HG02852 (cell line): ENCODE data around the gene EP400.
"Not testable (repeated sequence)": the region's sequence is repeated elsewhere in the genome, so short reads cannot be mapped to it uniquely, and the experiment has no call there.

Source experiments
- ATAC-seq: cut with Tn5 transposase; IDR thresholded peaks from one replicate; pipeline ENCODE4 v1.9.1; 2021; ENCODE audit warnings: mild to moderate bottlenecking, moderate library complexity; ENCODE audit not compliant: unreplicated experiment

Gene EP400

GRCh38 chr12:132040906-132041606 is 91.3 kb downstream of the EP400 start:
- ATAC-seq = no peak

GRCh38 chr12:132043216-132043615 is 93.5 kb downstream of the EP400 start:
- no peak for ATAC-seq

DNA sequence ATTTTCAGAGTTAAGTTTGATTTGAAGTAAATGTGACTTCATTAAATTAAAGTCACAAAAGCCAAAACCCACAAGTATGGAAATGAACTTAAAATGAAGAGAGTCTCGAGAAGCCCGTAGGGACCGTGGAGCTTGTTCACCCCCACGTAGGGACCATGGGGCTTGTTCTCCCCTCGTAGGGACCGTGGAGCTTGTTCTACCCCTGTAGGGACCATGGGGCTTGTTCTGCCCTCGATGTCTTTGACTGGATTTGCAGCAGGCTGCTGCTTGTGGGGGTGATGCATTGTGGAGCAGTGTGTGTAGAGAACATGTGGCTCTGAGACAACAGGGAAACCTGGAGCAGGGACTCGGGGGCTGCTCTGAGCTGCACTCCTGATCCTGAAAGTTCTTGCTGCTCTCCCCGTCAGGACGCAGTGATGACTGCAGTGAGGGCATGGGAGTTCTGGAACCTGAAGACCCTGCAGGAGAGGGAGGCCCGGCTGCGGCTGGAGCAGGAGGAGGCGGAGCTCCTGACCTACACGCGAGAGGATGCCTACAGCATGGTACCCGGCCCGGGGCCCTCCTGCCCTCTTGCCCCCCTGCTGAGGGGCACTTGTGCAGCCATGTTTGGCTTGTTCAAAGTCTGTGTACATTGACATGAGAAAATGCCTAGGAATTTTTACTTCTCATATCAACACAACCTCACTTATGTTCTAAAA is 94.2 kb downstream of the EP400 start:
- no peak for ATAC-seq

DNA sequence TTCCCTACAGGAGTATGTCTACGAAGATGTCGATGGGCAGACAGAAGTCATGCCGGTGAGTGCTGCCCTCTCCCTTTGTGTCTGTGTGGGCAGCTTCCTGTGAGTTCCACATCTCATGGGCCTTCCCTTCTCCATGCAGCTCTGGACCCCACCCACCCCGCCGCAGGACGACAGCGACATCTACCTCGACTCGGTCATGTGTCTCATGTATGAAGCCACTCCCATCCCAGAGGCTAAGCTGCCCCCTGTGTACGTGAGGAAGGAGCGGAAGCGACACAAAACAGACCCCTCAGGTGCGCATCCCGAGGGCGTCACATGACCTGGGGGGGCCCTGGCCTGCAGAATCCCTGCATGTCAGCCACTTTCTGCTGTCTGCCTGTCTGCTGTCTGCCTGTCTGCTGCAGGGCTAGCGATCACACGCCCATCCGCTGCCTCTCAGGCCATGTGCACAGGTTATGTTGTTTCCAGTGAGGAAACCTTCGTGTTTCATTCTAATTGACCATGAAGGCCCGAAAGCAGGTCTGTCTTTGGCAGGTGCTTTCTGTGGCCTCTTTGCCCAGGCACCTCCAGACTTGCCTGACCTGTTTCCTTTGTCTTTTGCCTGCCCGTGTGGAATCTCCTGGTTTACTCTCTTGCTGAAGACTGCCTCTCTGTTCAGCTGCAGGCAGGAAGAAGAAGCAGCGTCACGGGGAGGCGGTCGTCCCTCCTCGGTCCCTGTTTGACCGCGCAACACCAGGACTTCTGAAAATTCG is 95.1 kb downstream of the EP400 start:
- ATAC-seq = no peak

- ATAC-seq = no peak
These were observed 96.0 kb downstream of the EP400 start for GRCh38 chr12:132045751-132046150.

GRCh38 chr12:132046561-132046960 is 96.8 kb downstream of the EP400 start:
- ATAC-seq = no peak

GRCh38 chr12:132047630-132048029 is 97.9 kb downstream of the EP400 start:
- not testable (repeated sequence) for ATAC-seq

DNA sequence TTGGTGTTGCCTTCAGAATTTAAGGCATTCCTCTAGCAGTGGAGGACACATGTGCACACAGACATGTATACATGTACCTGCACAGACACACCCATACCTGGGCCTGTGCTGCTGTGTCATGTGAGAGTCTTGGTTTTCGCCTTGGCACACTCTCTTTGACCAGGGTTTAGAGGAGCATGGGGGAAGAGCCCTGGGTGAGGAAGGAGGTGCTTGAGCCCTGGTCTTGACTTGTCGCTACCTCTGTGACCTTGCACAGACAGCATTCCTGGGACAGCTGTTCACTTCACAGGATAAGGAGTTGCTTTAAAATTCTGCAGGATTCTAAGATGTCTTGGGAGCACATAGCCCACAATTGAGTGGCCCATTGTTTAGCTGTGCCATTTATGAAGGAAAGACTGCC is 99.7 kb downstream of the EP400 start:
- no peak for ATAC-seq

- ATAC-seq = no peak
These were observed 100.1 kb downstream of the EP400 start for GRCh38 chr12:132049876-132050275.

DNA sequence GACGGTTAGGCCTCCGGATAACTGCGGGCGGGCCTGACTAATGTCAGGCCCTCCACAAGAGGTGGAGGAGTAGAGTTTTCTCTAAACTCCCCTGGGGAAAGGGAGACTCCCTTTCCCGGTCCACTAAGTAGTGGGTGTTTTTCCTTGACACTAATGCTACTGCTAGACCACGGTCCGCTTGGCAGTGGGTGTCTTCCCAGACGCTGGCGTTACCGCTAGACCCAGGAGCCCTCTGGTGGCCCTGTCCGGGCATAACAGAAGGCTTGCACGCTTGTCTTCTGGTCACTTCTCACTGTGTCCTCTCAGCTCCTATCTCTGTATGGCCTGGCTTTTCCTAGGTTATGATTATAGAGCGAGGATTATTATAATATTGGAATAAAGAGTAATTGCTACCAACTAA is 102.0 kb downstream of the EP400 start:
- not testable (repeated sequence) for ATAC-seq

- no peak for ATAC-seq
These were observed 102.6 kb downstream of the EP400 start for GRCh38 chr12:132052196-132052932.

DNA sequence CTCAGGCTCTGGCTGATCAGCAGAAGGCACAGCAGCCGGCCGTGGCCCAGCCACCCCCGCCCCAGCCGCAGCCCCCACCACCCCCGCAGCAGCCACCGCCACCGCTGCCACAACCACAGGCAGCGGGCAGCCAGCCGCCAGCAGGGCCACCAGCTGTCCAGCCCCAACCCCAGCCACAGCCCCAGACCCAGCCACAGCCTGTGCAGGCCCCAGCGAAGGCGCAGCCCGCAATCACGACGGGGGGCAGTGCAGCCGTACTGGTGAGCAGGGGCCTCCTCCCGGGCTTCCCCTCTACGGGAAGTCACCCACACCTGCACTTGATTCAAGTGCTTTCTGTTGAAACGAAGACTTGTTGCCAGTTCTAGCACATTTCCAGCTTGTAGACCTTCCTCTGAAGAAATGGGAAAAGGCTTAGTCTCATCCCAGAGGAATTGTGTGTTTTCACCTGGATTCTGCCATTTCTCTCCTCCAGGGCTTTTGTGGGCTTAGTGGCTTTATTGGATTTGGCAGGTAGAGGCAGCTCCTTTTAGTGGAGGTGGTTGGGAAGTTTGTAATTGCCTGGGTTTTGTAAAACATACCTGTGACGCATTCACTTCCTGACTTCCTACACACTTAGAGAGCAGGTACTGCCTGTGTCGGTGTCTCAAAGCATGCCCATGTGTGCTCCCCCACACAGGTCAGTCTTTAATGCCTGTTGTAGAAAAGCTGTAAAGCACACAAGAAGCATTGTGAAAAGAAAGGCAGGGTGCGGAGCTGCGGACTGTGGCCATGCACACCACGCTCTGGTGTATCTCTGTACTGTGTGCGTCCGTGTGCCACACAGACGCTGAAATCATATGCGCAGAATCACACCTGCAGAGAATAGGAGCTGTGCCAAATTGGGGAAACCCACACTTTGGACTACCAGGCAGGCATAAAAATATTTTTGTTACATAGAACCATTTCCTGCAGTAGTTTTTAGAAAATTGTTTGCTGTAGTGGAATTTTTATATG is 103.9 kb downstream of the EP400 start:
- ATAC-seq = no peak

DNA sequence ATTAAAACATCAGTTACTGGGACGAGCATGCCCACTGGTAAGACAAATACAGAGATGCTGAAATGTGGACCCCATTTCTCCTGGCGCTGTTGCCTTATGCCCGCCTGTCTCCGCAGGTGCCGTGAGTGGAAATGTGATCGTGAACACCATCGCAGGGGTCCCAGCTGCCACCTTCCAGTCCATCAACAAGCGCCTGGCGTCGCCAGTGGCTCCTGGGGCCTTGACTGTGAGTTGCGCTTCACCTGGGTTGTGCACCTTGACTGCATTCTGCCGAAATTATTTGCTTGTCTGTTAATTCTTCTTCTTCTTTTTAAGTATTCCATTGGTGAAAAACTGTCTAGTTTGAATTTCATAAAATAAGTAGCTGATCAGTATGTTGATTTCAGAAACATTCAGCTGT is 105.2 kb downstream of the EP400 start:
- no peak for ATAC-seq

DNA sequence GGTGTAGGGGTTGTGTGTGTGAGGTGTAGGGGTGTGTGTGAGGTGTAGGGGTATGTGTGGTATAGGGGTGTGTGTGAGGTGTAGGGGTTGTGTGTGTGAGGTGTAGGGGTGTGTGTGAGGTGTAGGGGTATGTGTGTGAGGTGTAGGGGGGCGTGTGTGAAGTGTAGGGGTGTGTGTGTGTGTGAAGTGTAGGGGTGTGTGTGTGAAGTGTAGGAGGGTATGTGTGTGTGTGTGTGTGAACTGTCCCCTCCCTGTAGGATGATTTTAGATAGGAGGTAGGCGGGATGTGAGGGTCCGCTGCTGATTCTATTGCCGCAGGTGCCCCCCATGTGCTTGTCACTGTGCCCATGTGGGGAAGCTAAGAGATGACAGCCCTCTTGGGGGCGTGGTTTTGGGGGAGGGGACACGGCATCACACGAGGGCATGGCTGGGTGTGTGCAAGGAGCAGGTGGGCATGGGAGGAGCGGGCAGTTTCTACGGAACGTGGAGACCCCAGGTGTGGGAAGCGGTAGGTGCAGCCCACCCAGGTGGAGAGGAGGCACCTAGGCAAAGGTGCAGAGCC is 105.9 kb downstream of the EP400 start:
- ATAC-seq = no peak

DNA sequence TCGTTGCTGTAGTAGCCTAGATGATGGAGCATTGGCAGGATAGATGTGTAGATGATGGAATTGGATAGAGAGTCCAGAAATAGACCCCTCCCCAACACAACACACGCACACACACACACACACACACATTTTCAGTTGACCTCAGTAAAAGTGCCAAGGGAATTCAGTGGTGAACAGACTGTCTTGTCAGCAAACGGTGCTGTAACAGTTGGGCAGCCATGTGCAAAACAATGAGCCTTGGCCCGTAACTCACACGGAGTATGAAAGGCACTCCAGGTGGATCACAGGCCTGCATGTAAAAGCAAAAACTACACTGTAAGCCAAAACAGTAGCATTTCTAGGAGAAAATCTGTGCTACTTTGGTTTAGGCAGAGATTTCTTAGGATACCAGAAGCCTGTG is 106.6 kb downstream of the EP400 start:
- ATAC-seq = no peak

- no peak for ATAC-seq
These were observed 107.2 kb downstream of the EP400 start for GRCh38 chr12:132056951-132057350.

GRCh38 chr12:132057691-132058090 is 107.9 kb downstream of the EP400 start:
- ATAC-seq = no peak

GRCh38 chr12:132061197-132061596 is 111.5 kb downstream of the EP400 start:
- ATAC-seq = no peak

- ATAC-seq = no peak
These were observed 112.1 kb downstream of the EP400 start for GRCh38 chr12:132061641-132062430.
